GM12878 (cell line): ENCODE data around the gene SPATS2L. TPM values are rescaled to one million over a fixed set of nuclear protein-coding genes. Genes with fewer than 3 reads are reported as not detected.

ENCODE experiments used
- ATAC-seq: fragments of 200-7000 bp; cut with Tn5 transposase; 3 replicates; pipeline ENCODE4 v1.9.1; 2020; ENCODE audit warnings: mild to moderate bottlenecking, moderate library complexity
- BruUV-seq: library from RNA; stranded (reverse); fragments of 400-500 nt; replicated peaks from 2 replicates; lab custom pipeline; 2021; lab: Mats Ljungman, UMichigan
- CTCF ChIA-PET: fragments of 300-600 bp; sonication (Branson Sonifier 250); formaldehyde crosslinking; extraction: SDS; loops from one replicate; lab custom pipeline; 2021; ENCODE audit warnings: inconsistent platforms; lab: Yijun Ruan, JAX
- POLR2A ChIA-PET: fragments of 350-600 bp; formaldehyde crosslinking; extraction: SDS; loops from one replicate; lab custom pipeline; 2021; ENCODE audit warnings: inconsistent platforms; lab: Charles Lee
- RAD21 ChIA-PET: fragments of 300-600 bp; sonication (Branson Sonifier 250); formaldehyde crosslinking; loops from one replicate; lab custom pipeline; 2023; ENCODE audit warnings: antibody characterized with exemption; ENCODE audit not compliant: unreplicated experiment; lab: Charles Lee
- SMC1A ChIA-PET: fragments of 300-600 bp; sonication (Branson Sonifier 250); formaldehyde crosslinking; loops from one replicate; lab custom pipeline; 2023; ENCODE audit not compliant: unreplicated experiment, uncharacterized antibody; lab: Charles Lee
- DNase-seq: peaks from one replicate; pipeline ENCODE4 v3.0.0-alpha.2; 2011; ENCODE audit warnings: low read depth, low spot score
- FAIRE-seq: peaks from 3 replicates; lab custom pipeline; 2011; peaks lifted over from hg19 to GRCh38; lab: Jason Lieb, UNC
- H2AFZ ChIP-seq: 2 replicates; pipeline ENCODE4 v1.6.0; 2011; ENCODE audit warnings: low read depth, low read length, control low read depth; ENCODE audit not compliant: control insufficient read depth
- H3K27ac ChIP-seq: 2 replicates; pipeline ENCODE4 v1.5.1; 2011; ENCODE audit warnings: control low read depth; ENCODE audit not compliant: control insufficient read depth, insufficient read depth
- H3K27me3 ChIP-seq, 2 experiments: replicated peaks in 1 of 2; 2 replicates each; pipeline versions ENCODE4 v1.6.0 to v1.6.1; 2011; ENCODE audit warnings: low read length in 1 of 2; ENCODE audit not compliant: control insufficient read depth in 2 of 2, insufficient read depth in 2 of 2
- H3K36me3 ChIP-seq, 2 experiments: 2 replicates each; pipeline ENCODE4 v1.5.1; 2011; ENCODE audit warnings: low read length in 1 of 2; ENCODE audit not compliant: control insufficient read depth in 2 of 2, insufficient read depth in 2 of 2
- H3K4me1 ChIP-seq: 2 replicates; pipeline ENCODE4 v1.6.1; 2011; ENCODE audit warnings: mild to moderate bottlenecking, low read length, moderate library complexity, mixed read lengths; ENCODE audit not compliant: control insufficient read depth, insufficient read depth
- H3K4me2 ChIP-seq: 2 replicates; pipeline ENCODE4 v1.6.0; 2011; ENCODE audit warnings: control low read depth; ENCODE audit not compliant: control insufficient read depth, insufficient read depth
- H3K4me3 ChIP-seq: fragments of 200-600 bp; sonication (generic); 2 replicates; pipeline ENCODE4 v1.5.1; 2016
- H3K79me2 ChIP-seq: 2 replicates; pipeline ENCODE4 v1.6.0; 2011; ENCODE audit warnings: low read length; ENCODE audit not compliant: control insufficient read depth, insufficient read depth
- H3K9ac ChIP-seq: 2 replicates; pipeline ENCODE4 v1.8.0; 2011; ENCODE audit warnings: low read length, control low read depth, mixed read lengths; ENCODE audit not compliant: control insufficient read depth, insufficient read depth
- H3K9me3 ChIP-seq: replicated peaks from 3 replicates; pipeline ENCODE4 v1.5.1; 2011; ENCODE audit warnings: mild to moderate bottlenecking, low read length; ENCODE audit not compliant: control insufficient read depth, insufficient read depth
- H4K20me1 ChIP-seq: 2 replicates; pipeline ENCODE4 v1.6.0; 2011; ENCODE audit not compliant: control insufficient read depth, insufficient read depth
- KLF5 ChIP-seq: fragments of 450-650 bp; IDR thresholded peaks from 2 replicates; pipeline ENCODE4 v1.6.1; 2014; ENCODE audit warnings: mild to moderate bottlenecking; ENCODE audit not compliant: partially characterized antibody
- NFXL1 ChIP-seq: fragments of 450-650 bp; IDR thresholded peaks from 2 replicates; pipeline ENCODE4 v1.6.1; 2017; ENCODE audit warnings: antibody characterized with exemption, mild to moderate bottlenecking, borderline replicate concordance
- RELB ChIP-seq: fragments of 450-650 bp; IDR thresholded peaks from 2 replicates; pipeline ENCODE4 v1.6.1; 2017; ENCODE audit warnings: low read depth, mild to moderate bottlenecking, moderate library complexity
- STAT1 ChIP-seq: fragments of 450-650 bp; conservative IDR thresholded peaks from 2 replicates; pipeline ENCODE4 v1.6.1; 2014; ENCODE audit warnings: antibody characterized with exemption, mild to moderate bottlenecking
- WGBS: methylation state at CpG from one replicate; pipeline ENCODE4 v1.1.6; 2016; ENCODE audit warnings: low lambda C conversion rate; ENCODE audit not compliant: insufficient replicate concordance, insufficient coverage; ENCODE audit errors: missing lambda C conversion rate; 5-methylcytosine and 5-hydroxymethylcytosine counted together
- in situ Hi-C: fragments of 300-500 bp; cut with MboI; formaldehyde crosslinking; loops from 9 replicates; pipeline ENCODE4 v1.14.3; 2018; ENCODE audit warnings: mixed read lengths
- intact Hi-C: fragments of 100-400 bp; cut with micrococcal nuclease; formaldehyde crosslinking; loops from one replicate; pipeline ENCODE4 v1.14.2; 2022; ENCODE audit not compliant: unreplicated experiment
- polyA plus RNA-seq, 11 experiments: library from polyadenylated mRNA; depleted of rRNA in 4 of 11; unstranded in 6 of 11; stranded (reverse) in 5 of 11; fragments of >200 nt; fragmentation: Nextera tagmentation in 4 of 11; fragmentation: Illumina TruSeq in 1 of 11; extraction: Ambion mirVana in 4 of 11; extraction: Trizol in 1 of 11; gene quantifications; 1 replicate in 1 of 11; 2 replicates in 10 of 11; pipeline versions ENCODE4 v1.2.1 to v1.2.3, GENCODE V29; 2011 to 2016; ENCODE audit warnings: inconsistent platforms in 2 of 11, missing spikeins in 2 of 11, low read depth in 1 of 11
- total RNA-seq, 4 experiments: library from RNA; depleted of rRNA in 3 of 4; stranded (reverse); fragments of >200 nt in 3 of 4; fragmentation: Illumina TruSeq in 1 of 4; extraction: Trizol in 1 of 4; gene quantifications; 2 replicates each; pipeline versions ENCODE4 v1.2.1 to v1.2.3, GENCODE V29; 2013 to 2021

The SPATS2L gene
- total and polyA plus RNA-seq, 10 of the 15 experiments (the other 5 are each of a cell fraction or from before 2014, with no cell fraction given), result 5.2 to 30.0 (median 20.1) TPM

- ChIA-PET RAD21 (no interaction called here), SMC1A (interaction anchor here (1.0 to 2.3 kb wide), 6 partner anchors 9 to 109 kb away, joined by 3 to 11 read pairs (median 3); no protein-coding TSS in a partner anchor), POLR2A (interaction anchor here (1.8 kb wide), 1 partner anchor 10 kb away, joined by 6 read pairs; no protein-coding TSS in a partner anchor), CTCF (interaction anchor here (1.0 to 1.7 kb wide), 4 partner anchors 9 to 121 kb away, joined by 3 to 5 read pairs (median 3); no protein-coding TSS in a partner anchor)
- Histone ChIP-seq H3K4me1 (no peaks in the 10 kb centered on the region), H2AFZ (no peak overlapping the region), H3K36me3 (no peaks in the 10 kb centered on the region), H3K9ac (no peak overlapping the region), H3K79me2 (no peaks in the 10 kb centered on the region), H4K20me1 (no peaks in the 10 kb centered on the region), H3K27ac (no peak overlapping the region), H3K9me3 (no peaks in the 10 kb centered on the region), H3K4me2 (no peak overlapping the region), H3K27me3 (no peaks in the 10 kb centered on the region), H3K4me3 (no peak overlapping the region)
- BruUV-seq, result no TSS peak
- 93% methylated on average over 2 of the region's 2 CpGs for WGBS
- in situ Hi-C loops, result no loop called here
- no peak for ATAC-seq
- no peak for DNase-seq
- intact Hi-C loops, result no loop called here
- TF ChIP-seq KLF5, result no peak
- no peak for FAIRE-seq
Observed at GRCh38 chr2:200363279-200363678, 56.8 kb downstream of the SPATS2L start.

GRCh38 chr2:200364142-200364541 is 57.6 kb downstream of the SPATS2L start:
- no peak overlapping the region for H3K27ac ChIP-seq
- ChIA-PET SMC1A (interaction anchor here (1.0 to 1.5 kb wide), 5 partner anchors 9 to 108 kb away, joined by 3 read pairs; no protein-coding TSS in a partner anchor), POLR2A (interaction anchor here (1.0 to 1.8 kb wide), 2 partner anchors 9 to 16 kb away, joined by 3 to 6 read pairs; no protein-coding TSS in a partner anchor), CTCF (interaction anchor here (1.0 to 1.7 kb wide), 5 partner anchors 8 to 120 kb away, joined by 3 to 5 read pairs (median 3); no protein-coding TSS in a partner anchor), RAD21 (no interaction called here)
- H3K27me3 ChIP-seq, result no peaks in the 10 kb centered on the region
- no peaks in the 10 kb centered on the region for H3K36me3 ChIP-seq
- no peaks in the 10 kb centered on the region for H4K20me1 ChIP-seq
- intact Hi-C loops, result no loop called here
- no peaks in the 10 kb centered on the region for H3K79me2 ChIP-seq
- ATAC-seq (no peak), FAIRE-seq (no peak), DNase-seq (no peak)
- H2AFZ ChIP-seq, result no peak overlapping the region
- no peak overlapping the region for H3K9ac ChIP-seq
- no TSS peak for BruUV-seq
- no peak overlapping the region for H3K4me3 ChIP-seq
- in situ Hi-C loops, result no loop called here
- H3K4me2 ChIP-seq, result no peak overlapping the region
- no peaks in the 10 kb centered on the region for H3K9me3 ChIP-seq
- TF ChIP-seq STAT1 (no peak), NFXL1 (no peak), RELB (no peak)
- WGBS, result 73% methylated on average over 7 of the region's 7 CpGs
- H3K4me1 ChIP-seq, result no peaks in the 10 kb centered on the region
